HEK293 (cell line): ENCODE data around the gene DSCAM.

Experiments
- CTCF ChIA-PET: fragments of 350-600 bp; formaldehyde crosslinking; extraction: SDS; loops from one replicate; lab custom pipeline; 2021; ENCODE audit warnings: antibody characterized with exemption; lab: Yijun Ruan, JAX
- POLR2A ChIA-PET: fragments of 300-600 bp; formaldehyde crosslinking; extraction: SDS; loops from one replicate; lab custom pipeline; 2020; ENCODE audit warnings: antibody characterized with exemption, inconsistent platforms; lab: Yijun Ruan, JAX
- H3K27ac ChIP-seq: fragments of 200-500 bp; sonication (Bioruptor generic); 2 replicates; pipeline ENCODE4 v1.5.1; 2014; ENCODE audit warnings: low read depth, low read length, control low read depth, inconsistent platforms; ENCODE audit errors: extremely low read depth
- H3K36me3 ChIP-seq, 2 experiments: fragments of 200-500 bp in 1 of 2; sonication (Bioruptor generic) in 1 of 2; 1 replicate in 1 of 2; 2 replicates in 1 of 2; pipeline ENCODE4 v1.5.1; 2014 to 2017; ENCODE audit warnings: inconsistent platforms in 2 of 2, low read length in 2 of 2; ENCODE audit not compliant: control insufficient read depth in 2 of 2, insufficient read depth in 1 of 2
- H3K4me1 ChIP-seq: fragments of 200-500 bp; sonication (Bioruptor generic); 2 replicates; pipeline ENCODE4 v1.5.1; 2014; ENCODE audit warnings: mild to moderate bottlenecking, low read length, inconsistent platforms; ENCODE audit not compliant: control insufficient read depth, insufficient read depth
- H3K4me3 ChIP-seq: 2 replicates; pipeline ENCODE4 v1.5.1; 2011; ENCODE audit warnings: low read depth, mild to moderate bottlenecking, control low read depth, low read length, moderate library complexity
- H3K9me3 ChIP-seq: fragments of 200-500 bp; sonication (Bioruptor generic); 2 replicates; pipeline ENCODE4 v1.5.1; 2014; ENCODE audit warnings: low read depth, low read length, inconsistent platforms; ENCODE audit not compliant: control insufficient read depth, insufficient read depth
- GLI2 ChIP-seq: fragments of 450-650 bp; formaldehyde crosslinking; IDR thresholded peaks from 2 replicates; pipeline ENCODE4; 2017; ENCODE audit warnings: missing biosample characterization, missing genetic modification characterization, low read depth, borderline replicate concordance
- GLIS1 ChIP-seq: fragments of 450-650 bp; formaldehyde crosslinking; IDR thresholded peaks from 2 replicates; pipeline ENCODE4 v1.5.1; 2016; ENCODE audit warnings: missing biosample characterization, missing genetic modification characterization
- INSM2 ChIP-seq: fragments of 450-650 bp; formaldehyde crosslinking; IDR thresholded peaks from 2 replicates; pipeline ENCODE4 v1.5.1; 2016; ENCODE audit warnings: missing biosample characterization, missing genetic modification characterization
- KLF9 ChIP-seq: fragments of 450-650 bp; formaldehyde crosslinking; IDR thresholded peaks from 2 replicates; pipeline ENCODE4 v1.5.1; 2016; ENCODE audit warnings: missing biosample characterization, missing genetic modification characterization, low read depth
- OVOL3 ChIP-seq: fragments of 450-650 bp; formaldehyde crosslinking; IDR thresholded peaks from 2 replicates; pipeline ENCODE4 v1.5.1; 2016; ENCODE audit warnings: missing biosample characterization, missing genetic modification characterization
- SP7 ChIP-seq: fragments of 450-650 bp; formaldehyde crosslinking; IDR thresholded peaks from 2 replicates; pipeline ENCODE4 v1.5.1; 2016; ENCODE audit warnings: missing biosample characterization, missing genetic modification characterization
- YY2 ChIP-seq: fragments of 450-650 bp; formaldehyde crosslinking; IDR thresholded peaks from 2 replicates; pipeline ENCODE4 v1.5.1; 2016; ENCODE audit warnings: missing biosample characterization, missing genetic modification characterization
- ZBTB7A ChIP-seq: fragments of 450-650 bp; formaldehyde crosslinking; IDR thresholded peaks from 2 replicates; pipeline ENCODE4 v1.5.1; 2016; ENCODE audit warnings: low read depth, missing biosample characterization, missing genetic modification characterization
- ZNF114 ChIP-seq: fragments of 450-650 bp; formaldehyde crosslinking; IDR thresholded peaks from 2 replicates; pipeline ENCODE4 v1.5.0; 2017; ENCODE audit warnings: missing biosample characterization, missing genetic modification characterization
- ZNF132 ChIP-seq: fragments of 450-650 bp; formaldehyde crosslinking; IDR thresholded peaks from 2 replicates; pipeline ENCODE4 v1.5.1; 2017; ENCODE audit warnings: missing biosample characterization, missing genetic modification characterization, borderline replicate concordance
- ZNF146 ChIP-seq: fragments of 450-650 bp; formaldehyde crosslinking; IDR thresholded peaks from 2 replicates; pipeline ENCODE4 v1.5.1; 2016; ENCODE audit warnings: missing biosample characterization, missing genetic modification characterization
- ZNF155 ChIP-seq: fragments of 450-650 bp; formaldehyde crosslinking; IDR thresholded peaks from 2 replicates; pipeline ENCODE4 v1.5.1; 2016; ENCODE audit warnings: missing biosample characterization, missing genetic modification characterization
- ZNF157 ChIP-seq: fragments of 450-650 bp; formaldehyde crosslinking; IDR thresholded peaks from 2 replicates; pipeline ENCODE4 v1.5.1; 2016; ENCODE audit warnings: missing biosample characterization, missing genetic modification characterization
- ZNF311 ChIP-seq: fragments of 450-650 bp; formaldehyde crosslinking; IDR thresholded peaks from 2 replicates; pipeline ENCODE4 v1.5.1; 2017; ENCODE audit warnings: missing biosample characterization, missing genetic modification characterization, borderline replicate concordance
- ZNF37A ChIP-seq: fragments of 450-650 bp; IDR thresholded peaks from 2 replicates; pipeline ENCODE4 v1.5.1; 2018; ENCODE audit warnings: missing biosample characterization, missing genetic modification characterization
- ZNF560 ChIP-seq: fragments of 450-650 bp; formaldehyde crosslinking; IDR thresholded peaks from 2 replicates; pipeline ENCODE4 v1.5.1; 2017; ENCODE audit warnings: missing biosample characterization, missing genetic modification characterization, borderline replicate concordance
- ZNF585B ChIP-seq: fragments of 450-650 bp; formaldehyde crosslinking; IDR thresholded peaks from 2 replicates; pipeline ENCODE4 v1.5.1; 2016; ENCODE audit warnings: missing biosample characterization, missing genetic modification characterization
- ZNF624 ChIP-seq: fragments of 450-650 bp; formaldehyde crosslinking; IDR thresholded peaks from 2 replicates; pipeline ENCODE4 v1.5.1; 2017; ENCODE audit warnings: missing biosample characterization, missing genetic modification characterization
- ZNF626 ChIP-seq: fragments of 450-650 bp; sonication (Bioruptor Pico); formaldehyde crosslinking; IDR thresholded peaks from 2 replicates; pipeline ENCODE4 v1.5.1; 2018; ENCODE audit warnings: missing biosample characterization, missing genetic modification characterization, inconsistent platforms
- ZNF654 ChIP-seq: fragments of 450-650 bp; formaldehyde crosslinking; IDR thresholded peaks from 2 replicates; pipeline ENCODE4 v1.5.1; 2016; ENCODE audit warnings: low read depth, missing biosample characterization, missing genetic modification characterization
- ZNF658 ChIP-seq: fragments of 450-650 bp; formaldehyde crosslinking; IDR thresholded peaks from 2 replicates; pipeline ENCODE4; 2016; ENCODE audit warnings: missing biosample characterization, missing genetic modification characterization
- ZNF660 ChIP-seq: fragments of 450-650 bp; IDR thresholded peaks from 2 replicates; pipeline ENCODE4 v1.5.1; 2018; ENCODE audit warnings: missing biosample characterization, mild to moderate bottlenecking, missing genetic modification characterization
- ZNF701 ChIP-seq: fragments of 450-650 bp; formaldehyde crosslinking; IDR thresholded peaks from 2 replicates; pipeline ENCODE4 v1.5.1; 2016; ENCODE audit warnings: missing biosample characterization, missing genetic modification characterization
- ZNF791 ChIP-seq: fragments of 450-650 bp; formaldehyde crosslinking; IDR thresholded peaks from 2 replicates; pipeline ENCODE4 v1.5.1; 2016; ENCODE audit warnings: missing biosample characterization, missing genetic modification characterization
- TF ChIP-seq, protein P1 (sequence below): fragments of 450-650 bp; formaldehyde crosslinking; IDR thresholded peaks from 2 replicates; pipeline ENCODE4 v1.5.1; 2016; ENCODE audit warnings: missing biosample characterization, missing genetic modification characterization
- TF ChIP-seq, protein P2 (sequence below): fragments of 450-650 bp; IDR thresholded peaks from 2 replicates; pipeline ENCODE4 v1.5.1; 2018; ENCODE audit warnings: missing biosample characterization, mild to moderate bottlenecking, missing genetic modification characterization
- TF ChIP-seq, protein P3 (sequence below): fragments of 450-650 bp; formaldehyde crosslinking; IDR thresholded peaks from 2 replicates; pipeline ENCODE4 v1.5.1; 2016; ENCODE audit warnings: missing biosample characterization, missing genetic modification characterization

Gene DSCAM

DNA sequence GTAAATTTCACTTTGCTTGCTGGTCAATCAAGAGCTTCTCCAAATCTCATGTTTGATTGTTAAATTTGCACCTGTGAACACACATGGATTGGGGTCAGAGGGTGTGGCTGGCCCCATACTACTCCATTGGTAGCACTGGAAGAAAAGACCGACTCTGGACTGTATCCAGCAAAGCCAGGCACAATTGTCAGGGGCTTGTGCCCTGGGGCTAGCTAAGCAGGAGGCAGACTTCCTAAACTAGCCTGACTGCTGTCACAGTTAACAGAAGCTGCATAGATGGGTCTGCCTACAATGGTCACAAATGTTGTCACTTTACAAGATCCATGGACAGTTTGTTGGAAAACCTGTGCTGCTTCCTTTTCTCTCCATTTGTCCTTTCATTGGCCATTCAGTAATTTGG is 421.0 kb downstream of the DSCAM start:
- Histone ChIP-seq H3K27ac (no peak overlapping the region), H3K9me3 (no peaks in the 10 kb centered on the region), H3K4me1 (no peaks in the 10 kb centered on the region), H3K4me3 (no peak overlapping the region), H3K36me3 (no peaks in the 10 kb centered on the region)
- no peak for TF ChIP-seq ZNF791 (tag by site-specific recombination)
- no peak for TF ChIP-seq ZBTB7A
- no peak for TF ChIP-seq SP7 (tag by site-specific recombination)
- no peak for TF ChIP-seq ZNF660 (tag by site-specific recombination)
- TF ChIP-seq ZNF585B: no peak
- no peak for TF ChIP-seq ZNF37A (tag by site-specific recombination)
- no peak for TF ChIP-seq ZNF311
- TF ChIP-seq ZNF157 (tag by site-specific recombination): no peak
- no peak for TF ChIP-seq ZNF626 (tag by site-specific recombination)
- TF ChIP-seq ZNF146: no peak
- POLR2A ChIA-PET: no interaction called here
- CTCF ChIA-PET: interaction anchor here (0.6 kb wide), 2 partner anchors 178 to 672 kb away, joined by 3 read pairs; no protein-coding TSS in a partner anchor

DNA sequence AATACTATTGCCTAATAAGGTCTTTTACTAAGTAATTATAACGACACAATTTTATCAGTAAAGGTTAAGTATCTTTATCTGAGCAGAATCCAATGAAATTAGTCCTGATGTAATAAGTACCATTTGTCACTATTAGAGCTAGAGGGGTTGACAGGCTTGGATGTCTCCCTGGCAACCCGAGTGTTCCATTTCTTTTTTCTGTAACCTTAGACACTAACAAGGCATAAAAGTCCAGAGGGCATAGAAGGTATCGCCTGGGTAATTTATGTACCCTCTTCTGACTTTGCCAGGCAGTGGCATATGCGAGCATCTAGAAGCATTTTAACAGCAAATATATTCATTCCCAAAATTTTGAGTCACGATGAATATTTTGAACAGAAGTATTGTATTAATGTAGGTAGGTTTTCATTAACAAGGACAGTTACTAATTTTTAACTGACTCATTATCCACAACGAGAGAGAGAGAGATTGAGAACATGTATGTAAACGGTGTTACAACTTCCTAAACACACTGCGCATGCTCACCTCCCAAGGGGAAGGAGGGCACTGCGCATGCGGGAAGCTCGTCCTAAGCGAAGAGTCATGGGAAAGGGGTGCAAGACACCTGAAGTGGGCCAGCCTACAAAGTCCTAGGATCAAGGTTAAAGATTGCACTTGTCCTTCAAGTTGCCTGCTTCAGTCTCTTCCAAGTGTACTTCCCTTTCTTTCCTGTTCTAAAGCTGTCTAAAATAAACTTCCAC is 423.9 kb downstream of the DSCAM start:
- POLR2A ChIA-PET: no interaction called here

GRCh38 chr21:40421121-40421520 is 425.8 kb downstream of the DSCAM start:
- ChIA-PET CTCF (no interaction called here), POLR2A (no interaction called here)
- H3K4me1 ChIP-seq: no peaks in the 10 kb centered on the region
- no peak overlapping the region for H3K27ac ChIP-seq
- peaks cover 2% of the 10 kb centered on the region for H3K9me3 ChIP-seq
- no peak overlapping the region for H3K4me3 ChIP-seq
- no peaks in the 10 kb centered on the region for H3K36me3 ChIP-seq
- TF ChIP-seq ZNF626 (tag by site-specific recombination) (no peak), KLF9 (tag by site-specific recombination) (no peak), GLIS1 (tag by site-specific recombination) (no peak), ZNF155 (no peak), OVOL3 (tag by site-specific recombination) (no peak), ZNF701 (tag by site-specific recombination) (no peak), ZNF658 (tag by site-specific recombination) (no peak), YY2 (tag by site-specific recombination) (no peak), GLI2 (tag by site-specific recombination) (no peak), ZNF624 (tag by site-specific recombination) (no peak)
- TF ChIP-seq, protein P1, sequence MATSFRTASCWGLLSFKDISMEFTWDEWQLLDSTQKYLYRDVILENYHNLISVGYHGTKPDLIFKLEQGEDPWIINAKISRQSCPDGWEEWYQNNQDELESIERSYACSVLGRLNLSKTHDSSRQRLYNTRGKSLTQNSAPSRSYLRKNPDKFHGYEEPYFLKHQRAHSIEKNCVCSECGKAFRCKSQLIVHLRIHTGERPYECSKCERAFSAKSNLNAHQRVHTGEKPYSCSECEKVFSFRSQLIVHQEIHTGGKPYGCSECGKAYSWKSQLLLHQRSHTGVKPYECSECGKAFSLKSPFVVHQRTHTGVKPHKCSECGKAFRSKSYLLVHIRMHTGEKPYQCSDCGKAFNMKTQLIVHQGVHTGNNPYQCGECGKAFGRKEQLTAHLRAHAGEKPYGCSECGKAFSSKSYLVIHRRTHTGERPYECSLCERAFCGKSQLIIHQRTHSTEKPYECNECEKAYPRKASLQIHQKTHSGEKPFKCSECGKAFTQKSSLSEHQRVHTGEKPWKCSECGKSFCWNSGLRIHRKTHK: no peak
- TF ChIP-seq, protein P2, sequence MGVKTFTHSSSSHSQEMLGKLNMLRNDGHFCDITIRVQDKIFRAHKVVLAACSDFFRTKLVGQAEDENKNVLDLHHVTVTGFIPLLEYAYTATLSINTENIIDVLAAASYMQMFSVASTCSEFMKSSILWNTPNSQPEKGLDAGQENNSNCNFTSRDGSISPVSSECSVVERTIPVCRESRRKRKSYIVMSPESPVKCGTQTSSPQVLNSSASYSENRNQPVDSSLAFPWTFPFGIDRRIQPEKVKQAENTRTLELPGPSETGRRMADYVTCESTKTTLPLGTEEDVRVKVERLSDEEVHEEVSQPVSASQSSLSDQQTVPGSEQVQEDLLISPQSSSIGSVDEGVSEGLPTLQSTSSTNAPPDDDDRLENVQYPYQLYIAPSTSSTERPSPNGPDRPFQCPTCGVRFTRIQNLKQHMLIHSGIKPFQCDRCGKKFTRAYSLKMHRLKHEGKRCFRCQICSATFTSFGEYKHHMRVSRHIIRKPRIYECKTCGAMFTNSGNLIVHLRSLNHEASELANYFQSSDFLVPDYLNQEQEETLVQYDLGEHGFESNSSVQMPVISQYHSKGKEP (tag by site-specific recombination): no peak

More for the DNA sequence above, 423.9 kb downstream of the DSCAM start:
- CTCF ChIA-PET: interaction anchor here (1.7 kb wide), 1 partner anchor 37 kb away, joined by 4 read pairs; no protein-coding TSS in a partner anchor
- no peaks in the 10 kb centered on the region for H3K36me3 ChIP-seq
- H3K4me3 ChIP-seq: no peak overlapping the region
- no peak overlapping the region for H3K27ac ChIP-seq
- peaks cover 2% of the 10 kb centered on the region for H3K9me3 ChIP-seq
- H3K4me1 ChIP-seq: no peaks in the 10 kb centered on the region
- TF ChIP-seq ZNF132 (tag by site-specific recombination) (no peak), ZNF654 (no peak), ZNF560 (tag by site-specific recombination) (no peak), INSM2 (tag by site-specific recombination) (no peak), ZNF114 (tag by site-specific recombination) (no peak)
- TF ChIP-seq, protein P3, sequence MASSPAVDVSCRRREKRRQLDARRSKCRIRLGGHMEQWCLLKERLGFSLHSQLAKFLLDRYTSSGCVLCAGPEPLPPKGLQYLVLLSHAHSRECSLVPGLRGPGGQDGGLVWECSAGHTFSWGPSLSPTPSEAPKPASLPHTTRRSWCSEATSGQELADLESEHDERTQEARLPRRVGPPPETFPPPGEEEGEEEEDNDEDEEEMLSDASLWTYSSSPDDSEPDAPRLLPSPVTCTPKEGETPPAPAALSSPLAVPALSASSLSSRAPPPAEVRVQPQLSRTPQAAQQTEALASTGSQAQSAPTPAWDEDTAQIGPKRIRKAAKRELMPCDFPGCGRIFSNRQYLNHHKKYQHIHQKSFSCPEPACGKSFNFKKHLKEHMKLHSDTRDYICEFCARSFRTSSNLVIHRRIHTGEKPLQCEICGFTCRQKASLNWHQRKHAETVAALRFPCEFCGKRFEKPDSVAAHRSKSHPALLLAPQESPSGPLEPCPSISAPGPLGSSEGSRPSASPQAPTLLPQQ (tag by site-specific recombination): no peak
- TF ChIP-seq, all 188 proteins: peak for 0
